Cortex of kidney (tissue), 1 donor: ENCODE measurements around the gene ZNHIT3.

Experiments used
- DNase-seq: peaks from one replicate; lab custom pipeline; 2025; lab: John Stamatoyannopoulos, UW

ZNHIT3 gene

DNA sequence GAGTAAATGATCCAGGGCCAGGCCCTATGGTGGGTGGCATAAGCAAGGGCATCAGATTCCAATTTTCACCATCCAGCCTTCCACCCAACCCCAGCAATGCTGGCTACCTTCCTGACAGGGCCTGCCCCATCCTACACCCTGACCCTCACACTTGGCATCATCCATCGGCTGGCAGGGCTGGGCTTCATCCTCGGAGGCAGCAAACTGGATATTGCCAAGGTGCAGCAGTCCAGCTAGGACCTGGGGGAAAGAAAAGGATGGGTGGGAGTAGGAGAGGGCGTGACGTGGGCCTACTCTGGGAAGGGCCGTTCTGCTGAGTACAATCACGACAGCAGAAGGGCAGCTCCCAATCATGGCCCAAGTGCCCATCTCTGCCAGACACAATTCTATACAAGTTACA is 24.7 kb downstream of the ZNHIT3 start:
- no peak for DNase-seq

DNA sequence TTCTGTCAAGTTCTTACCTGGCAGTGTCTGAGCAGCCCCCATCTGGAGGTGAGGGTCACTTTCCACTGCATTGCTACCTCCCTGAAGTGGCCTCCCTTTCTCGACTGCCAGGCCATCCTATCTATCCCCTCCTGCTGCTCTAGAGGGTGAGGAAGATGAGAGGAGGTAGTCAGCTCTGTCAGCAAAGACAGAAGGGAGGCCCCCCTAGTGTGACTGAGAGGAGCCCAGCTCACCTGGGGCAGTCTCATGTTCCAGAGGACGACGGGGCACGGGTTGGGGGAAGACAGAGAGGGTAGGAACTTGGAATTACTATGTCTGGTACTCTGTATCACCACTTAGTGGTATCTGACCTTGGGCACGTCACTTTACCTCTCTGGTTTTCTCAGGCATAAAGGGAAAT is 26.2 kb downstream of the ZNHIT3 start:
- DNase-seq, result no peak

DNA sequence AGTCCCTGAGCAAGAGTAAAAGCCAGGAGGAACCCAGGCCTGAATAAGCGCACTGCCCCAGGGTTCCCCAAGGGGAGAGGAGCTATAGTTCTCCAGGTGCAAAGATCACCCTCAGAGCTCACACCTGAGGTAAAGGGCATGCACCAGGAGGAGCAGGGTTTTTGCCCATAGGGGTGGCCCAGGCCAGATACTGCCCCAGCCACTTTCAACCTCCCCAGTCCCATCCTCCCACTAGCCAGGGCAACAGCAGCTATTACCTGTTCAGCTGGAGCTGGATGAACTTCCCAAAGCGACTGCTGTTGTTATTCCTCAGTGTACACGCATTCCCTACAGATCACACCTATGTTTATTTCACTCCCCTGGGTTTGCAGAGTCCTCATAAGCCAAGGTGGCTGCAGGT is 28.4 kb downstream of the ZNHIT3 start:
- DNase-seq, result no peak

DNA sequence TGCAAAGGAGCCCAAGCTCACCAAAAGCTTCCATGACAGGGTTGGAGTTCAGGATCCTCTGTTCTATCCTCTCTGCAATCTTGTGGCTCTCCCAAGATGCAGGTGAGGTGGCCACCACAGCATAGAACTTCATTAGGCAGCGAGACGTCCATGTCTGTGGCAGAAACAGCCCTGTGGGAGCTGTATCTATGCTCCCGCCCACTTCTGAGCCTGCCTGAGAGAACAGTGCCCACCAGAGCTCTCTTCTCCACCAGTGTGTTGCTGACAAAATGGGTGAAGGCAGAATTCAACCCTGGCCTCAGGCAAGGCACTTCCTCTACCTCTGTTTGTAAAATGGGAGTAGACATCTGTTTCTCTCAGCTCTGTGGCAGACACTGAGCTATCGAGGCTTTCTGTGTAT is 29.4 kb downstream of the ZNHIT3 start:
- no peak for DNase-seq

DNA sequence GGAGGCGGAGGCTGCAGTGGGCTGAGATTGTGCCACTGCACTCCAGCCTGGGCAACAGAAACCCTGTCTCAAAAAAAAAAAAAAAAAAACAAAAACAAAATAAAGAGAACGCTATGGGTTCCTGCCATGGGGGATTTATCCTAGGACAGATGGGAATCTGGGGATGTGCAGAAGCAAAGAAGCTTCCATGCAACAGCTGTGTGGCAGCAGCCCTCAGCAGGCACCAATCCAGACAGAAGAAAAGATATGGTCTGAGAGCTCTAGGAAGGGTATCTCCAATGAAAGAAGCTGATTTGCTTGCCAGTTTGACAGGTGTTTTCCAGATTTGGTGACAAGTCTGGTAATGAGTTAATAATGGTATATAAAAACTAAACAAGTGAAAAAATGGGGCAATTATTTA is 36.6 kb downstream of the ZNHIT3 start:
- no peak for DNase-seq

DNA sequence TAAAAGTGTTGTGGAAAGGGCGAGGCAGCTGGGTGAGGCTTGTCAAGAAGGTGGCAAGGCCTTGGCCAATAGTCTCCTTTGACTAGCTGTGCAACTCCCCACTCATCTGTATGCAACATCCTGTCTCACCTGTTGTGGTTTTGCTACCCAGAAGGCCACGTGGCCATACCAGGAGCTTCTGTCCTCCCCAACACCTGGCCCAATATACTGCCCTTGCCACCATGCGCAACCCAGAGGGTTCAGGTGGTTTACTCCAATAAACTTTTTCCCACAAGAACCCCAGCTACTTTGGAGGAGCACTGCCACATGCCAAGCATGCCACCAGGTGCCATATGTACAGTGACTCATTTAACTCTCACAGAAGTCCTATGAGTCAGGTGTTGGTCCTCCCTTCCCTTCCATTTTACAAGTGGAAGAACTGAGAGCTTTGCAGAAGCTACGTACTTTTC is 38.0 kb downstream of the ZNHIT3 start:
- no peak for DNase-seq

DNA sequence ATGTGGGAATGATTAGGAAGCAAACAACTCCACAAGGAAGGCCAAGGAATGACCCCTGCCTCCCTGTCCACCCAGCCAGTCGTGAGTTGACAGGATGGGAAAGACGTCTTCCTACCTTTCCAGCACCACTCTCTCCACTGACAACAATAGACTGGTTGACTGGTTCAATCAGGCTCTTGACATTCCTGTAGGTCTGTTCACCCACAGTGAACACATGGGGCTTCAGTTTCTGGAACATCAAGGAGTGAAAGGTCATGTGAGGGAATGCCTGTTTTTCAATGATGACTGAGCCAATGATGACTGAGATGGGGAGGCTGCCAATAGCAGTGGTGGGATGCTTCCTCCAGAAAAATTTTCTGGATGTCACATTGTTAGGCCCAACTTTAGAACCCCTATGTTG is 38.6 kb downstream of the ZNHIT3 start:
- no peak for DNase-seq

DNA sequence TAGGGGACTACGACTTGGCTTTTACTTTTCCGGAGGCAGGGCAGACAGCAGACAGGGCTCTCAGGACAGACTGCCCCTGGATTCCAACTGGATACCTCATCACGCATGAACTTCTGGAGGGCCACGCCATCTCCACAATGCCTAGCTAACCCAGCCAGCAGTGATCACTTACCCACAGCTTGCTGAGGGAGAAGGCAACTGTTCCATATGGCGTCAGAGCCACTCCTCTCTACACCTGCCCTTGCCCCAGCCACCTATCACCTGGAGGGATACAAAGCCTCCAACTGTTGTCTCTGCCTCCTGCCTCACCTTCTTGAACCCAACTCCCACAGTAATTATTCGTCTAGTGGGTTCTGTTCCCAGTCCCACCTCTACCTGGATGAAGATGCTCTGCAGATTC is 39.4 kb downstream of the ZNHIT3 start:
- no peak for DNase-seq

DNA sequence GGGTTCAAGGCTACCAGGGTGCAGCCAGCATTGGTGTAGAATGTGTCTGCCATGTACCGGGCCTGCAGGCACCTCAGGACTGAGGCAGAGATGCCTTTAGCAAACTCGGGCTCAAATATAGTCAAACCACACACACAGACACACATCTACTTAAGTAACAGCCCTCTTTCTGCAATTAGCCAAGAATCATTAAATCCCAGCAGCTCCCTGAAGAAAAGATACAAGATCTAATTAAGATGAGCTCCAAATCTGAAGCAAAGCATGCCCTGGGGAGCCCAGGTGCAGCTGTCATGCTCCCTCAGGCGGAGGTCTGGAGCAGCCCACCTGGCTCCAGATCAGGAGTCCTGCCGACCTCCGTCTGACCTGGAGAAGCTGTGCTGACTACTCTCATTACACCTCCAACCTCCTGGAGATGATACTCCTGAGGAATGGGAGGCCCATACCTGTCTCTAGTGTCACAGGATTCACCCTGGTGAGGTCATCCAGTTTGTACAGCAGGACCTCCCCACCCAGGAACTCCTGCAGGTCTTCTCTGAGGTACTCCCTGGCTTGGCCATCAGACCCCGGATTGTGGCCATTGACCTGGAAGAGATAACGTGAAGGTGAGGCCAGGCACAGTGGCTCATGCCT is 41.3 kb downstream of the ZNHIT3 start:
- no peak for DNase-seq

DNA sequence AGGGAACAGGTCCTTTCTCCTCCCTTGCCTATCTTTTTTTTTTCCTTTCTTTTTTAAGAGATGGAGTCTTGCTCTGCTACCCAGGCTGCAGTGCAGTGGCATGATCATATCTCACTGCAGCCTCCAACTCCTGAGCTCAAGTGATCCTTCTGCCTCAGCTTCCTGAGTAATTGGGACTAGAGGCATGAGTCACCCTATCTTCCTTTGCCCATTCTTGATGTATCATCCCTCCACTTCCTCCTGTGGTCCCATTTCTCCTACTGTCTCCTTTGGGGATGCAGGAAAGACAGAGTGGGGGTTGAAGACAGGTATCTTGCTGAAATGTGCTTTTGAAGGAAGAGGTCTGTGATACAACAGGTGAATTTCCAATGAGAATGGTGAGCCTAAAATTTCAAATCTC is 42.6 kb downstream of the ZNHIT3 start:
- DNase-seq, result no peak

DNA sequence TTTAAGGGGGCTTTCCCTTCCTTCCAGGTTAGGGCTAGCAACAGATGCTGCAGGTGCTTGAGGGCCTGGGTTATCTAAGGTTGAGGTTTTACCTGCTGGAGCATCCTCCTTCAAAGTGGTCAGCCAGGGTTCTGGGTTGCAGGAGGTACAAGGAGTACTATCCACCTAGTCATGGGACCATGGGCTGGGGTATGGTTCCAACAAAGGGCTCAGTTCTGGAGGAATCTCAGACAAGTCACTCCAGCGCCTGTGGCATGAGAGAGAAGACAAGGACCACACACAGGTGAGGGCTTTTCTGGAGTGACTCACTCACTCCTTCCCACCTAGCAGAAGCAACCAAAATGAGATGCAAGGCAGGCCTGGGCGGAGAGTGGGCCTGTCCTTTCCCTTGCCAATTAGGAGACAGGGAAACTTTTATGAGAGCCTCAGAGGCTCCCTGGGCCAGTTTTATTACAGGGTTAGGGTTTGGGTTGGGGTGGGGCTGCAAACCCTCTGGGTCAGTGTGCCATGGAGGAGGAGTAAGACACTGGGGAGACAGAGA is 46.0 kb downstream of the ZNHIT3 start:
- no peak for DNase-seq

DNA sequence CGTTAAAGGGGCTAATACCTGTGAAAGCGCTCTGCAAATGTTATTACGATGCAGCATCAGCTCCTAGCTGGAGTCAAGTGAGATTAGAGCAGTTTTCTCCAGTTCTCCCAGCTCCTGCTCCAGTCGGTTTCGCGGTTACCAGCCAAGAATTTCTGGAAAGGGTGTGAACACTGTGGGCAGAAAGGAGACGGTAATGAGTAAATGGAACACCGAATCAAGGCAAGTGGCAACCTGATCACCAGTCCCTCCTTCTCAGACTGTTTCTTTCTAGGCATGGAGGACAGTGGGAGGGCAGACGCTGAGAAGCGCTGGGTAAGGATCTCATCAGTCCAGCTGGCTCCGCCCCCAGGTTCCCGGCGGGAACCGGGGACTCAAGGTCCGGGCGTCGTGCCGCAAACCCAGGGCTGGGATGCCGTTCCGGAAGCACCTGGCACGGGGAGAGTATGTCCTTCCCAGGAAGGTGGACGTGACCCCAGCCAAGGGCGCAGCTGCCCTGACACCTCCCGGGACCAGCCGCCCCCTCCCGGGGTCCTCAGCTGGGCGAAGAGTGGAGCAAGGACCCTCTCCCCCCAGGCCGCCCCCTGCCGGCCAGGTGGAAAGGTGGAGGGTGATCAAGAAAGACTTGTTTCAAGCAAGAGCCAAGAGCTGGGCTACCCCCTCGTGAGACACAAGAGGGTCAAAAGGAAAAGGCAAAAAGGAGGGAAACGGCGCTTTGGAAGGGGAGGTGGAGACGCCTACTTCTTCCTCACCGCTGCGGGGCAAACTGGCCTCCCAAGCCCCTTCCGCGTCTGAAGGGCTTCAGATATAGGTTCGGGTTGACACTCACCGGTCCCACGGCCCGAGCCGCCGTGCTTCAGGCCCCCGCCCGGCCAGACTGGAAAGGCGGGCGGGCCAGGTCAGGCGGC is 47.7 kb downstream of the ZNHIT3 start:
- DNase-seq, result no peak

DNA sequence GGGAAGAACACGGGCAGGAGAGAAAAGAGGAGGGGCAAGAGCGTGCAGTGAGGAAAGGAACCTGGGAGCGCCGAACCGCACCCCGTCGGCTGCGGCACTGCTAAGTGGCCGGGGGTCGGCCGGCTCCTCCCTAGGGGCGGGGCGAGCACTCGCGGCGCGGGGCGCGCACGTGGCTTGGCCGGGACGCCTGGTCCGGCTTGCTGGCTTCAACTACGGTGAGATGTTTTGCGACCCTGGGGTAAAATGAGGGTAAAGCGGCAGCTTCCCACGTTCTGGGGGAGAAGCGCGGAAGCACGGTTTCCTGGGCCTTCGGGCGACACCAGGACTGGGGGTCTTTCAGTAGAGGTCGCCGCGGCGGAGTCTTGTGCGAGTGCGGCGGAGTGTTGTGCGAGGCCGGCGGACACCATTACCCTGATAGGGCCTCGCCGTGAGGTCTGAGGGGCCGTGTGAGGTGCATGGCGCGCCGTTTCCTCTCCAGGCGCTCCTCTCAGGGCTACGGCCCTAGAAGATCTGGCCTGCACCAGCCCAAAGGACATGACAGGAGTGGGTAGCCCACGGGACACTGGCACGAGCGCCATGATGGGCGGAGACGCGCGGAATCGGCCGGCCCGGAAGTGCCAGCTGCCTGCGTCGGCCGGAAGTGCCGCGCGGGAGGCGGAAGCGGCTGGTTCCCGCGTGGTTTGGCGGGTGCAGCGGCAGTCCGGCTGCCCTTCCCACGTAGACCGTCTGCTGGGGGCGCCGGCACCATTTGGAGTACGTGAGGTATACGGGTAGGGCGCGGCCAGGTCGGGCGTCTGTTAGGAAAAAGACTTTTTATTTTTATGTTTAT is 48.6 kb downstream of the ZNHIT3 start, which contains the start of the genes MYO19 and PIGW:
MYO19 (minus strand) TSS at position 29 of the 829 bp plus-strand sequence. CDS start 2,330 bp downstream, outside the sequence.
PIGW (plus strand) TSS at position 148 of the 829 bp plus-strand sequence. CDS start 2,115 bp downstream, outside the sequence.
- no peak for DNase-seq

DNA sequence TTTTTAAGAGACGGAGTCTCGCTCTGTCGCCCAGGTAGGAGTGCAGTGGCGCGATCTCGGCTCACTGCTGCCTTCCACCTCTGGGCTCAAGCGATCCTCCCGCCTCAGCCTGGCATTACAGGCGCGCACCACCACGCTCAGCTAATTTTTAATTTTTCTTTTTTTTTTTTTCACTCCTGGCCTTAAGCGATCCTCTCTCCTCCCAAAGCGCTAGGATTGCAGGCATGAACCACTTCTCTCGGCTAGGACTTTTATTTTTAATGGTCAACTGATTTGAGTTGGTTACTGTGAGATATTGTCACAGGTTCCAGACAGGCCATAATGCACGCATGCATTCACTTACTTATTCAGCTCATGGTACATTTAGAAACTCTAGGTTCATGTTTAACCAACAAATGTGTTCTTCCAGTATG is 49.2 kb downstream of the ZNHIT3 start:
- DNase-seq, result no peak

DNA sequence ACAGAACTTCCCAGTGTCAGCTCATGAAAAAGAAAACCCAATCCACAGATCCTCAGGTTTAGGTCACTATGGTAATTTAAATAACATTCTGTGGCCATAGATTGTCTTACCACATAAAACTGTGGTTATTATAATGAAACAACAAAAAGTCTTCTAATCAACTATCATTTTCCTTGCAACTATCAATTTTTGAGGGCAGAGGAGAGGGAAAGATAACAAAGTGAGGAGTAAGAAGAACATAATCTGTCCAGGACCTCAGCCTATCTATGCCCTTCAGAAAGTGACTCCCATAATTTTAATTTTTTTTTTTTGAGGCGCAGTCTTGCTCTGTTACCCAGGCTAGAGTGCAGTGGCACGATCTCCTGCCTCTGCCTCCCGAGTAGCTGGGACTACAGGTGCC is 54.2 kb downstream of the ZNHIT3 start:
- DNase-seq, result no peak

DNA sequence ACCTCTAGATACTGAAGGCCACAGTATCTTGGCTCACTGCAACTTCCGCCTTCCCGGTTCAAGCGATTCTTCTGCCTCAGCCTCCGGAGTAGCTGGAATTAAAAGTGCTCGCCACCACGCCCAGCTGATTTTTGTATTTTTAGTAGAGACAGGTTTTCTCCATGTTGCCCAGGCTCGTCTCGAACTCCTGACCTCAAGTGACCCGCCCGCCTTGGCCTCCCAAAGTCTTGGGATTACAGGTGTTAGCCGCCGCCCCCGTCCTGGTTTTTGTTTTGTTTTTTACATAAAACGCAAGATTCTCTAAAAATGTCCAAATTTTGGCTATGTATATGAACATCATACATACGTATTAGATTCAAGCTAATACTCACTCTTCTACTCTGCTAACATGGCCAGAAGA is 56.3 kb downstream of the ZNHIT3 start:
- DNase-seq, result no peak

DNA sequence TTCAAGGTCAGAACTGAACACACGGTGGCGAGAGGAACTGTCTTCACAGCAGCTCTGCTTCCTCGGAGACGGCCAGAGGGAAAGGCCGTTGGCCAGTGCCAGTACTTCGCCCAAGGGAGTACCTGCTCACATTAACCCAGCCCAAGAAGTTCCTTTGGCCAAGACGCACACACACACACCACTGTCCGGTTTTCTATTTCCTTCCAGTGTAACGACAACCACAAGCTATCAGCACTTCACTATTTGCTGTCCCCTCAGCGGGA is 57.5 kb downstream of the ZNHIT3 start:
- DNase-seq, result no peak

DNA sequence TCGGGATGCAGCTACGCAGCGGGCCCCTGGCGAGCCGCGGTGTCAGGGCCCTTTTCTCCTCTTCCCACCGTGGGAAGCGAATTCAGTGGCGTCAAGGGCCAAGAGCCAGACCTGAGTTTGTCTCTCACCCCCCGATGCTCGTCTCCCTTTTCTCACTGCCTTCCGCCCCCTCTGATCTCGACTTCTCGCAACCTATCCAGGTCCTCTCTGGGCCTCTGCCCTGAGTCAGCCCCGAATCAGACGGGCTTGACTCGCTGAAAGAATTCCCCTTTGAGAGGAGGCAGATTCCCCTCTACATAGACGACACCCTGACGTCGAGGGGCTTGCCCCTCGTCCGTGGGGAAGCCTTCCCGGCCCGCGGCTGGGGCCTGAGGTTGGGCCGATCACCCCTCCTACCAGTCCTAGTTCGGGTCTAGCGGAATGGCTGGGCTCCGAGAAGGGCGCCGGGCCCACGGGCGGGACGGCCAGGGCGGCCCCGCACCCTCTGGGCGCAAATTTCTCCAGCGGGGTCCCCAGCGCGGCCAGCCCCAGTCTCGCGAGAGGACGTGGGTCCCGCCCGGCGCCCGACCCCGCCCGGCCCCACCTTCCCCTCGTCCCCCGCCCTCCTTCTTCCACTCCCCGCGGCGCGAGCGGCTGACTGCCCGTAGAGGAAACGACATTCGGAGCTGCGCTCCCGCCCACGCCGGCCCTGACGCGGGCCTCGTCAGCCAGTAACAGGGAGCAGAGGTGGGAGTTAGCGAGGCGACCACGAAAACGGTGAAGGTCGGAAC is 58.0 kb downstream of the ZNHIT3 start, which contains the start of gene GGNBP2:
GGNBP2 (plus strand) TSS at position 613 of the 770 bp plus-strand sequence. CDS start 806 bp downstream, outside the sequence.
- no peak for DNase-seq

DNA sequence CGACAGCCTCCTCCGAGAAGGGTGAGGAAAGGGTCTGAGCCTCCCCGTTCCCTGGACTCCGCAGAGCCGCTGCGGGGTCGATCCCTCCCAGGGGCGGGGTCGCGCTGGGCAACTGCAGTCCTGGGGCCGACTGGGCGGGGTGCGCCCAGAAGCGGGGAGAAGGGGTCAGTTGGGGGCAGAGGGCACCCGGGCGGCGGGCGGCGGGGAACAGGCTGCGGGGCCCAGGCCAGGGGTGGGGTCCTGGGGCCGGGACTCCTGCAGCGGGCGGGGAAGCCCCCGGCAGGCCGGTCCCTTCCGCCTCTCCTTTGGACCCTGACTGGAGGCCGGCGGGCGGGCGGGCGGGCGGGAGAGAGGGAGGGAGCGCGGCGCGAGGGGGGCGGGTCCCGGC is 58.6 kb downstream of the ZNHIT3 start:
- no peak for DNase-seq
